ENCODE data around the gene OR5K3. TPM values are rescaled to one million over a fixed set of nuclear protein-coding genes. Genes with fewer than 3 reads are reported as not detected.
A peak's percentile ranks its signal among the peaks of the same experiment; 100 is the strongest.

OR5K3 gene
- total RNA-seq, 6 donors from 2014 or later, result not detected

DNA sequence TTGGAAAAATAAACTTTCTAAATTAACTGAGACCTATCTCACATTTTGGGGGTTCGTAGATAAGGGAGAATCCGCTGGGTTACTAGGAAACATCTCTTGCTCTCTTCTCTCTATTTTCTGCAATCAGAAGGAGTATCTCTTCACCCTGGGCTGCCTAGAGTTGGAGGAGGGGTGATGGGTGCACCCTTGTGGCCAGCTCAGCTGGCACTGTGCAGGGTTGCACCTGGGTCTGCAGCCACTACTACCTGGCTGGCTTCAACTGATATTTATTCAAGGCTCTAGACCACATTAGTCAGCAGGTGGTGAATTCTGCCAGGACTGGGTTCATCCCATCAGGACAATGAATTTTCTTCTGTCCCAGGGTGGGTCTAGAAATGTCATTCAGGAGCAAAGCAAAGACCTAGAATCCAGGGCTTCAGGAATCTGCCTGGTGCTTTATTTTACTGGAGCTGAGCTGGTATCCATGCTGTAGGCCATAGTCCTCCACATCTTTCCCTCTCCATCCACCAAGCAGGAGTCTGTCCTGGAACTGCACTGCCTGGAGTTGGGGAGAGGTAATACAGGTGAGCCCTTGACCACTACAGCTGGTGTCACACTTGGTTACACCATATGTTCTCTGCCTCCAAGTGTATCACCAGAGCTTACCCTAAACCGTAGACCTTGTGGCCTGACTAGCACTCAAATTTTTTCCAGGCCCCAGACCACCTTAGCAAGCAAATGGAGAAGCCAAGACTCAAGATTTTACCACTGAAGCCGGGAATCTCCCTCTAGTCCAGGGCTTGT lies 22.8 kb upstream of the OR5K3 start:
- Histone ChIP-seq H3K27me3 (no peaks in the 10 kb centered on the region), H3K4me1 (no peaks in the 10 kb centered on the region), H3K4me3 (no peak overlapping the region), H3K9me3 (no peaks in the 10 kb centered on the region), H3K27ac (no peak overlapping the region), H3K36me3 (no peaks in the 10 kb centered on the region)
- WGBS, 2 donors, result 72 to 80% methylated on average over 4 of the region's 4 CpGs
- DNase-seq (no peak), ATAC-seq (ENCODE audit: low FRiP score in 2 of 2) (peak in 1 of 2 donors; percentile 66)
- TF ChIP-seq POLR2A (IDR thresholded peaks at IDR 0.05), result no peak
- no peak for TF ChIP-seq POLR2AphosphoS5 (IDR thresholded peaks at IDR 0.05)

DNA sequence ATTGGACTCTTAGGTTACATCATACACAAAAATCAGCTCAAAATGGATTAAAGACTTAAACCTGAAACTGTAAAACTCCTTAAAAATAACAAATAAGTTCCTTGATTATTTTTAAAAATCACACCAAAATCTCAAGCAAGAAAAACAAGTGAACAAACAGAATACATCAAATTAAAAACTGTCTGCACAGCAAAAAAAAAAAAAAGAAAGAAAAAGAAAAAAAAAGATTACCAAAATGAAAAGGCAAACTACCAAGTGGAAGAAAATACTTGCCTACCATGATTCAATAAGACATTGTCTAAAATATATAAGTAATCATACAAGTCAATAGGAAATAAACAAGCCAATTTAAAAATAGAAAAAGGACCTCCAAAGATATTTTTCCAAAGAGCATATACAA lies 19.3 kb upstream of the OR5K3 start:
- H3K27ac ChIP-seq, result no peak overlapping the region
- DNase-seq (no peak), ATAC-seq (ENCODE audit: low FRiP score in 2 of 2) (no peak)
- no peak overlapping the region for H3K4me3 ChIP-seq
- no peaks in the 10 kb centered on the region for H3K4me1 ChIP-seq
- H3K36me3 ChIP-seq, result no peaks in the 10 kb centered on the region
- TF ChIP-seq, protein P1, sequence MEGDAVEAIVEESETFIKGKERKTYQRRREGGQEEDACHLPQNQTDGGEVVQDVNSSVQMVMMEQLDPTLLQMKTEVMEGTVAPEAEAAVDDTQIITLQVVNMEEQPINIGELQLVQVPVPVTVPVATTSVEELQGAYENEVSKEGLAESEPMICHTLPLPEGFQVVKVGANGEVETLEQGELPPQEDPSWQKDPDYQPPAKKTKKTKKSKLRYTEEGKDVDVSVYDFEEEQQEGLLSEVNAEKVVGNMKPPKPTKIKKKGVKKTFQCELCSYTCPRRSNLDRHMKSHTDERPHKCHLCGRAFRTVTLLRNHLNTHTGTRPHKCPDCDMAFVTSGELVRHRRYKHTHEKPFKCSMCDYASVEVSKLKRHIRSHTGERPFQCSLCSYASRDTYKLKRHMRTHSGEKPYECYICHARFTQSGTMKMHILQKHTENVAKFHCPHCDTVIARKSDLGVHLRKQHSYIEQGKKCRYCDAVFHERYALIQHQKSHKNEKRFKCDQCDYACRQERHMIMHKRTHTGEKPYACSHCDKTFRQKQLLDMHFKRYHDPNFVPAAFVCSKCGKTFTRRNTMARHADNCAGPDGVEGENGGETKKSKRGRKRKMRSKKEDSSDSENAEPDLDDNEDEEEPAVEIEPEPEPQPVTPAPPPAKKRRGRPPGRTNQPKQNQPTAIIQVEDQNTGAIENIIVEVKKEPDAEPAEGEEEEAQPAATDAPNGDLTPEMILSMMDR (IDR thresholded peaks at IDR 0.05), result no peak
- TF ChIP-seq POLR2AphosphoS5 (IDR thresholded peaks at IDR 0.05) (no peak), EP300 (IDR thresholded peaks at IDR 0.05) (no peak), POLR2A (IDR thresholded peaks at IDR 0.05) (no peak)
- no peaks in the 10 kb centered on the region for H3K9me3 ChIP-seq
- no peaks in the 10 kb centered on the region for H3K27me3 ChIP-seq

DNA sequence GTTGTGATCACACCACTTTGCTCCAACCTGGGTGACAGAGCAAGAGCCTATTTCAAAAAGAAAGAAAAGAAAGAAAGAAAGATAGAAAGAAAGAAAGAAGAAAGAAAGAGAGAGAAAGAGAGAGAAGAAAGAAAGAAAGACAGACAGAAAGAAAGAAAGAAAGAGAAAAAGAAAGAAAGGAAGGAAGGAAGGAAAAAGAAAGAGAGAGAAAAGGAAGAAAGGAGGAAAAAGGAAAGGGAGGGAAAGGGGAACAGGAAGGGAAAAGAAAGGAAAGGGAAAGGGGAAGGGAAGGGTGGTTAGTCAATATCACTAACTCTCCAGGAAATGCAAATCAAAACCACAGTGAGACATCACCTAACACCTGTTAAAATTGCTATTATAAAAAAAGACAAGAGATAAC lies 18.6 kb upstream of the OR5K3 start:
- no peak for DNase-seq
- TF ChIP-seq POLR2AphosphoS5 (IDR thresholded peaks at IDR 0.05) (no peak), EP300 (IDR thresholded peaks at IDR 0.05) (no peak), POLR2A (IDR thresholded peaks at IDR 0.05) (no peak)
- TF ChIP-seq, protein P1 (IDR thresholded peaks at IDR 0.05), result no peak
- H3K4me1 ChIP-seq, result no peaks in the 10 kb centered on the region
- H3K4me3 ChIP-seq, result no peak overlapping the region
- no peak for ATAC-seq (ENCODE audit: low FRiP score in 2 of 2)
- H3K27me3 ChIP-seq, result no peaks in the 10 kb centered on the region
- no peaks in the 10 kb centered on the region for H3K9me3 ChIP-seq
- H3K27ac ChIP-seq, result no peak overlapping the region
- H3K36me3 ChIP-seq, result no peaks in the 10 kb centered on the region

DNA sequence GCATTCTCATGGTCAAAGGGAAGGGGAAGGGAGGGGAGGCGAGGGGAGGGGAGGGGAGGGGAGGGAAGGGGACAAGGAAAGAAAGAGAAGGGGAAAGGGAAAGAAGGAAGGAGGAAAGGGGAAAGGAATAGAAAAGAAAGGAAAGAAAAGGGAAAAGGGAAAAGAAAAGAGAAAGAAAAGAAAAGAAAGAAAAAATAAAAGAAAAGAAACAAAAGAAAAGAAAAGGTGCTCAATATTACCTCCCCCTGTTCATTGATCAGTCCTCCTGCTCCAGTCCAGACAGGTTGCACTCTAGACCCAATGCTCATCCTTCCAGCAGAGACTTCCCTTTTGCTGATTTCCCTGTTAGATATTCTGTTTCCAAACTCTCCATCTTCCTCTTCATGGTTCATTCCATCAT lies 18.0 kb upstream of the OR5K3 start:
- TF ChIP-seq, protein P1 (IDR thresholded peaks at IDR 0.05), result no peak
- no peak for TF ChIP-seq POLR2AphosphoS5 (IDR thresholded peaks at IDR 0.05)
- TF ChIP-seq EP300 (IDR thresholded peaks at IDR 0.05), result no peak
- no peak for TF ChIP-seq POLR2A (IDR thresholded peaks at IDR 0.05)
- Histone ChIP-seq H3K27ac (no peak overlapping the region), H3K4me1 (no peaks in the 10 kb centered on the region), H3K4me3 (no peak overlapping the region), H3K36me3 (no peaks in the 10 kb centered on the region), H3K27me3 (no peaks in the 10 kb centered on the region), H3K9me3 (no peaks in the 10 kb centered on the region)
- no peak for ATAC-seq (ENCODE audit: low FRiP score in 2 of 2)
- no peak for DNase-seq
- 71 to 80% methylated on average over 1 of the region's 1 CpG for WGBS, 2 donors

DNA sequence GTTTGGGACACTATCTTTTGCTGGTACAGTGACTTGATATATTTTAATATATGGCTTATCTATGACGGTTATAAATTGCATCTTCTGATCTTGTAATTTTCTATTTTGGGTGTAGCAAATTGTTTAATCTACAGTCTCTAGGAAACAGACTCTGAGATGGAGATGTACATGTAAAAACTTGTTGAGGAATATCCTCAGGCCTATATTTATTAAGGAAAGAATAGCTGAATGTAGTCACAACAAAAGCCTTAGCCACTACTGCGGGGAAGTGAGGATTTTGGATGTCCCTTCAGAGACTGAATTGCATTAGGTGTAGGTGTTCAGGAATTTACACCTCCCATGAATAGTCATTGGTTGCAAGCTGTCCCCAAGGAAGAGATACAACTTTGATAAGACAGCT lies 13.8 kb upstream of the OR5K3 start:
- H3K27me3 ChIP-seq, result no peaks in the 10 kb centered on the region
- no peak overlapping the region for H3K27ac ChIP-seq

More for the DNA sequence above, 13.8 kb upstream of the OR5K3 start:
- 39 to 48% methylated on average over 2 of the region's 2 CpGs for WGBS, 2 donors
- TF ChIP-seq EP300 (IDR thresholded peaks at IDR 0.05), result no peak
- no peak for TF ChIP-seq POLR2AphosphoS5 (IDR thresholded peaks at IDR 0.05)
- TF ChIP-seq POLR2A (IDR thresholded peaks at IDR 0.05), result no peak
- TF ChIP-seq, protein P1 (IDR thresholded peaks at IDR 0.05), result no peak
- H3K4me1 ChIP-seq, result no peaks in the 10 kb centered on the region
- no peaks in the 10 kb centered on the region for H3K36me3 ChIP-seq
- no peaks in the 10 kb centered on the region for H3K9me3 ChIP-seq
- ATAC-seq (ENCODE audit: low FRiP score in 2 of 2), result no peak
- H3K4me3 ChIP-seq, result no peak overlapping the region
- DNase-seq, result no peak

All from upper lobe of left lung (tissue), 6 donors.